Suprapubic skin (tissue), 4 donors: ENCODE measurements around the gene ABCA13.

ENCODE experiments used
- EP300 ChIP-seq: sonication (generic); formaldehyde crosslinking; IDR thresholded peaks from one replicate; pipeline ENCODE4 v1.6.1; 2017; ENCODE audit warnings: antibody characterized with exemption
- POLR2A ChIP-seq, 2 donors: fragments of 450-650 bp; IDR thresholded peaks; one replicate each; pipeline ENCODE4 v1.6.1; 2017; ENCODE audit warnings: antibody characterized with exemption in 2 of 2, mild to moderate bottlenecking in 2 of 2, moderate library complexity in 2 of 2
- POLR2AphosphoS5 ChIP-seq, 3 donors: sonication (generic); formaldehyde crosslinking; IDR thresholded peaks; one replicate each; pipeline ENCODE4 v1.6.1; 2017; ENCODE audit warnings: antibody characterized with exemption in 3 of 3
- TF ChIP-seq, protein P1 (sequence below), 2 donors: fragments of 200-600 bp in 1 of 2; fragments of 450-650 bp in 1 of 2; sonication (generic) in 1 of 2; IDR thresholded peaks; one replicate each; pipeline ENCODE4 v1.5.1; 2016 to 2019; ENCODE audit warnings: antibody characterized with exemption in 2 of 2, mild to moderate bottlenecking in 1 of 2, moderate library complexity in 1 of 2

GRCh38 chr7:48170506-48170905 is 752 bp upstream of the ABCA13 start:
- TF ChIP-seq, protein P1, sequence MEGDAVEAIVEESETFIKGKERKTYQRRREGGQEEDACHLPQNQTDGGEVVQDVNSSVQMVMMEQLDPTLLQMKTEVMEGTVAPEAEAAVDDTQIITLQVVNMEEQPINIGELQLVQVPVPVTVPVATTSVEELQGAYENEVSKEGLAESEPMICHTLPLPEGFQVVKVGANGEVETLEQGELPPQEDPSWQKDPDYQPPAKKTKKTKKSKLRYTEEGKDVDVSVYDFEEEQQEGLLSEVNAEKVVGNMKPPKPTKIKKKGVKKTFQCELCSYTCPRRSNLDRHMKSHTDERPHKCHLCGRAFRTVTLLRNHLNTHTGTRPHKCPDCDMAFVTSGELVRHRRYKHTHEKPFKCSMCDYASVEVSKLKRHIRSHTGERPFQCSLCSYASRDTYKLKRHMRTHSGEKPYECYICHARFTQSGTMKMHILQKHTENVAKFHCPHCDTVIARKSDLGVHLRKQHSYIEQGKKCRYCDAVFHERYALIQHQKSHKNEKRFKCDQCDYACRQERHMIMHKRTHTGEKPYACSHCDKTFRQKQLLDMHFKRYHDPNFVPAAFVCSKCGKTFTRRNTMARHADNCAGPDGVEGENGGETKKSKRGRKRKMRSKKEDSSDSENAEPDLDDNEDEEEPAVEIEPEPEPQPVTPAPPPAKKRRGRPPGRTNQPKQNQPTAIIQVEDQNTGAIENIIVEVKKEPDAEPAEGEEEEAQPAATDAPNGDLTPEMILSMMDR (IDR thresholded peaks at IDR 0.05) = no peak
- TF ChIP-seq EP300 = no peak
- no peak for TF ChIP-seq POLR2A (IDR thresholded peaks at IDR 0.05)
- no peak for TF ChIP-seq POLR2AphosphoS5 (IDR thresholded peaks at IDR 0.05)
